BJ (cell line): ENCODE results near the gene TIAM2. TPM values are rescaled to one million over a fixed set of nuclear protein-coding genes. Genes with fewer than 3 reads are reported as not detected.
A peak's percentile ranks its signal among the peaks of the same experiment; 100 is the strongest.
"Not testable (repeated sequence)": the region's sequence is repeated elsewhere in the genome, so short reads cannot be mapped to it uniquely, and the experiment has no call there.

Experiments used
- CTCF ChIA-PET: fragments of 350-600 bp; formaldehyde crosslinking; extraction: SDS; loops from one replicate; lab custom pipeline; 2021; ENCODE audit warnings: antibody characterized with exemption, inconsistent platforms; lab: Yijun Ruan, JAX
- POLR2A ChIA-PET: fragments of 300-600 bp; sonication (Branson Sonifier 250); formaldehyde crosslinking; extraction: SDS; loops from one replicate; lab custom pipeline; 2021; ENCODE audit warnings: antibody characterized with exemption; lab: Charles Lee
- DNase-seq: peaks from one replicate; pipeline ENCODE4 v3.0.0-alpha.2; 2011; ENCODE audit warnings: low read depth
- H3K27me3 ChIP-seq: 2 replicates; pipeline ENCODE4 v1.6.0; 2011; ENCODE audit warnings: low read length; ENCODE audit not compliant: control insufficient read depth, insufficient read depth
- H3K36me3 ChIP-seq: 2 replicates; pipeline ENCODE4 v1.5.1; 2011; ENCODE audit warnings: low read length; ENCODE audit not compliant: control insufficient read depth, insufficient read depth
- H3K4me3 ChIP-seq: 2 replicates; pipeline ENCODE4 v1.5.1; 2011; ENCODE audit warnings: low read depth, mild to moderate bottlenecking, control low read depth, low read length
- CTCF ChIP-seq: IDR thresholded peaks from 2 replicates; pipeline ENCODE4 v1.5.1; 2011; ENCODE audit warnings: low read depth, mild to moderate bottlenecking, control low read depth, inconsistent platforms, low read length, moderate library complexity; ENCODE audit not compliant: insufficient read depth
- polyA plus RNA-seq: library from polyadenylated mRNA; depleted of rRNA; stranded (reverse); fragments of >200 nt; gene quantifications from 2 replicates; pipeline ENCODE4 v1.2.3, GENCODE V29; 2011

The TIAM2 gene
- polyA plus RNA-seq, 1 experiment, result 4.6 TPM

GRCh38 chr6:155268088-155268867 is 273.2 kb downstream of the TIAM2 start:
- POLR2A ChIA-PET, H3K36me3 ChIP-seq, DNase-seq, H3K27me3 ChIP-seq, H3K4me3 ChIP-seq: not testable (repeated sequence)
- TF ChIP-seq CTCF, result peak; percentile 60
- CTCF ChIA-PET, result interaction anchor here (0.5 to 1.6 kb wide), 6 partner anchors 9 to 340 kb away, joined by 4 to 6 read pairs (median 4); no protein-coding TSS in a partner anchor

GRCh38 chr6:155269765-155270164 is 274.6 kb downstream of the TIAM2 start:
- H3K27me3 ChIP-seq, result no peaks in the 10 kb centered on the region
- no peaks in the 10 kb centered on the region for H3K36me3 ChIP-seq
- no peak overlapping the region for H3K4me3 ChIP-seq
- no peak for DNase-seq
- TF ChIP-seq CTCF, result no peak
- ChIA-PET CTCF (interaction anchor here (0.7 to 2.2 kb wide), 3 partner anchors 21 to 225 kb away, joined by 3 to 7 read pairs (median 3); no protein-coding TSS in a partner anchor), POLR2A (no interaction called here)

- CTCF ChIA-PET, result interaction anchor here (0.7 to 2.2 kb wide), 3 partner anchors 22 to 224 kb away, joined by 3 to 7 read pairs (median 3); no protein-coding TSS in a partner anchor
- peaks cover 1% of the 10 kb centered on the region; the same call in 1 of the 2 replicates for H3K36me3 ChIP-seq
- DNase-seq, result no peak
- no peak overlapping the region for H3K4me3 ChIP-seq
- no peak for TF ChIP-seq CTCF
- no peaks in the 10 kb centered on the region for H3K27me3 ChIP-seq
- POLR2A ChIA-PET, result interaction anchor here (0.5 to 0.6 kb wide), 2 partner anchors 64 to 536 kb away, joined by 4 to 8 read pairs; no protein-coding TSS in a partner anchor
These were observed 275.5 kb downstream of the TIAM2 start for GRCh38 chr6:155270561-155271091.

GRCh38 chr6:155271145-155271544 is 276.0 kb downstream of the TIAM2 start:
- DNase-seq, result no peak
- Histone ChIP-seq H3K36me3 (peaks cover 3% of the 10 kb centered on the region; the same call in 1 of the 2 replicates), H3K4me3 (no peak overlapping the region), H3K27me3 (no peaks in the 10 kb centered on the region)
- CTCF ChIA-PET, result interaction anchor here (1.4 to 2.2 kb wide), 2 partner anchors 23 to 93 kb away, joined by 3 to 7 read pairs; no protein-coding TSS in a partner anchor
- no peak for TF ChIP-seq CTCF
- POLR2A ChIA-PET, result interaction anchor here (0.6 kb wide), 1 partner anchor 536 kb away, joined by 8 read pairs; no protein-coding TSS in a partner anchor
